Measurements from ENCODE around the gene GABBR2. TPM values are rescaled to one million over a fixed set of nuclear protein-coding genes. Genes with fewer than 3 reads are reported as not detected.

Gene GABBR2
- total and polyA plus RNA-seq, 8 donors = 0.41 to 2.3 (median 0.79) TPM

DNA sequence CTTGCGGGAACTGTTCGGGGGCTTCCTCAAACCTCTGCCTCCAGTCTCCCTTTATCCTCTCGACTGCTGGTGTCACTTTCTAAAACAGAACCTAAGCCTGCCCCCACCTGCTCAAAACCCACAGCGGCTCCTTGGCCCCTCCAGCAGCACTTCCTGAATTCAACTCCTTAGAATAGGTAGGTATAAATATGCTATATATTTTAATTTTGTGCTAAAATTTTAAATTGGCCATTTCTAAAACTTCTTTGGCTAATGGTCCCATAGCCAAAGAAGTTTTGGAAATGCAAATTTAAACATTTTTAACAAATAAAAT is 381.5 kb downstream of the GABBR2 start:
- no peak overlapping the region for H3K27ac ChIP-seq
- H3K9me3 ChIP-seq = no peaks in the 10 kb centered on the region
- ATAC-seq (no peak), DNase-seq (no peak)
- no peaks in the 10 kb centered on the region for H3K27me3 ChIP-seq
- intact Hi-C loops (cut with DNase I) = no loop called here
- TF ChIP-seq, protein P1, sequence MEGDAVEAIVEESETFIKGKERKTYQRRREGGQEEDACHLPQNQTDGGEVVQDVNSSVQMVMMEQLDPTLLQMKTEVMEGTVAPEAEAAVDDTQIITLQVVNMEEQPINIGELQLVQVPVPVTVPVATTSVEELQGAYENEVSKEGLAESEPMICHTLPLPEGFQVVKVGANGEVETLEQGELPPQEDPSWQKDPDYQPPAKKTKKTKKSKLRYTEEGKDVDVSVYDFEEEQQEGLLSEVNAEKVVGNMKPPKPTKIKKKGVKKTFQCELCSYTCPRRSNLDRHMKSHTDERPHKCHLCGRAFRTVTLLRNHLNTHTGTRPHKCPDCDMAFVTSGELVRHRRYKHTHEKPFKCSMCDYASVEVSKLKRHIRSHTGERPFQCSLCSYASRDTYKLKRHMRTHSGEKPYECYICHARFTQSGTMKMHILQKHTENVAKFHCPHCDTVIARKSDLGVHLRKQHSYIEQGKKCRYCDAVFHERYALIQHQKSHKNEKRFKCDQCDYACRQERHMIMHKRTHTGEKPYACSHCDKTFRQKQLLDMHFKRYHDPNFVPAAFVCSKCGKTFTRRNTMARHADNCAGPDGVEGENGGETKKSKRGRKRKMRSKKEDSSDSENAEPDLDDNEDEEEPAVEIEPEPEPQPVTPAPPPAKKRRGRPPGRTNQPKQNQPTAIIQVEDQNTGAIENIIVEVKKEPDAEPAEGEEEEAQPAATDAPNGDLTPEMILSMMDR (IDR thresholded peaks at IDR 0.05) = no peak
- H3K36me3 ChIP-seq = no peaks in the 10 kb centered on the region
- H3K4me3 ChIP-seq = no peak overlapping the region
- no peaks in the 10 kb centered on the region for H3K4me1 ChIP-seq

DNA sequence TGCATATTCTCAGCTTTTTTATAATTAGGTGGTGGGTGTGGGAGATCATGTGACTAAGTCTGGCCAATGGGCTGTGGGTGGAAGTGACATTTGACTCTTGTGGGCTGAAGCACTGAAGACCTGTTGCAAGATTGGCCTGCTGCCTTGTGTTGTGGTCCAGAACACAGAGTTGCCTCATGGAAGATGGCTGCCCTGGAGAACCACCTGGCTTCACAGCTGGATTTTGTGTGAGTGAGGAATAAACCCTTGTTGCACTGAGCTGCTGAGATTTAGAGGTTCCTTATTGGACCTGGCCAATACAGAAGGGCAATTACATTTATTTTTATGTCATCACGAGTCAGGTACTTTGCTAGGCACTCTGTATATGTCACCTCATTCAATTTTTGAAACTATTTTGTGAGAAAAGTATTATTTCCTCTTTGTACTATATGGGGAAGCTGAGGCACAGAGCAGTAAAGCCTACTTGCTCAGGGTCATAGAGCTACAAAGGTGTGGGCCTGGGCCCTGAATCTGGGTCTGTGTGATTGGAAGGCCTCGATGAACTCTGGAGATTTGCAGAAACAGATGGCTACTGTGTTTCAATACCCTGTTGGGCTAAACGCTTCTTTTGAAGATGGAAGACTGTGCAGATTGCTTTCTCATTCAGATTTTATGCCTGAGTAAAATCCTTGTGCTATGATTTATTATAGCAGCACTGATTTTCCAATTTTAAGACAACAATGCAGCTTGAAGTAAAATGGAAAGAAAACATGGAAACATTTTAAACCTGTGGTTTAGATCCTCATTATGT is 382.1 kb downstream of the GABBR2 start:
- H3K9me3 ChIP-seq = no peaks in the 10 kb centered on the region
- H3K27me3 ChIP-seq = no peaks in the 10 kb centered on the region
- no peak for DNase-seq
- no peaks in the 10 kb centered on the region for H3K4me1 ChIP-seq
- TF ChIP-seq, protein P1 (IDR thresholded peaks at IDR 0.05) = no peak
- H3K36me3 ChIP-seq = no peaks in the 10 kb centered on the region
- H3K4me3 ChIP-seq = no peak overlapping the region
- H3K27ac ChIP-seq = no peak overlapping the region
- intact Hi-C loops (cut with DNase I) = no loop called here
- ATAC-seq = no peak

GRCh38 chr9:98324801-98325200 is 383.9 kb downstream of the GABBR2 start:
- Histone ChIP-seq H3K27ac (no peak overlapping the region), H3K4me3 (no peak overlapping the region), H3K4me1 (no peaks in the 10 kb centered on the region), H3K36me3 (no peaks in the 10 kb centered on the region), H3K27me3 (no peaks in the 10 kb centered on the region), H3K9me3 (no peaks in the 10 kb centered on the region)
- ATAC-seq (no peak), DNase-seq (no peak)
- TF ChIP-seq, protein P1 (IDR thresholded peaks at IDR 0.05) = no peak
- intact Hi-C loops (cut with DNase I) = no loop called here

DNA sequence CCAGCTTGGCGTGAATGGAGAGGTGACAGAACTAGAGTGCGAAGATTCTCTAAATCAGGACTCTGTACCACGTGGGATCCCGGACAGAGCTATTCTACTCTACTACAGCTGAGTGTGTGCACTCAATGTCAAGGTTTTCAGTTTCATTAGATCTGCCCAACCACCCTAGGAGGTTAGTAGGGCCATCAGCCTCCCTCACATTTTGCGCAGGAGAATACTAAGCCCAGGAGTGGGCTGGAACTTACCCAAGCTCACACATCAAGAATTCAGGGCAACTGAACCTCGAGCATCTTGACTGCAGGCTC is 385.0 kb downstream of the GABBR2 start:
- Histone ChIP-seq H3K27ac (no peak overlapping the region), H3K4me1 (no peaks in the 10 kb centered on the region), H3K36me3 (no peaks in the 10 kb centered on the region), H3K9me3 (no peaks in the 10 kb centered on the region), H3K4me3 (no peak overlapping the region), H3K27me3 (no peaks in the 10 kb centered on the region)
- intact Hi-C loops (cut with DNase I) = no loop called here
- TF ChIP-seq, protein P1 (IDR thresholded peaks at IDR 0.05) = no peak
- DNase-seq = no peak
- ATAC-seq = no peak

DNA sequence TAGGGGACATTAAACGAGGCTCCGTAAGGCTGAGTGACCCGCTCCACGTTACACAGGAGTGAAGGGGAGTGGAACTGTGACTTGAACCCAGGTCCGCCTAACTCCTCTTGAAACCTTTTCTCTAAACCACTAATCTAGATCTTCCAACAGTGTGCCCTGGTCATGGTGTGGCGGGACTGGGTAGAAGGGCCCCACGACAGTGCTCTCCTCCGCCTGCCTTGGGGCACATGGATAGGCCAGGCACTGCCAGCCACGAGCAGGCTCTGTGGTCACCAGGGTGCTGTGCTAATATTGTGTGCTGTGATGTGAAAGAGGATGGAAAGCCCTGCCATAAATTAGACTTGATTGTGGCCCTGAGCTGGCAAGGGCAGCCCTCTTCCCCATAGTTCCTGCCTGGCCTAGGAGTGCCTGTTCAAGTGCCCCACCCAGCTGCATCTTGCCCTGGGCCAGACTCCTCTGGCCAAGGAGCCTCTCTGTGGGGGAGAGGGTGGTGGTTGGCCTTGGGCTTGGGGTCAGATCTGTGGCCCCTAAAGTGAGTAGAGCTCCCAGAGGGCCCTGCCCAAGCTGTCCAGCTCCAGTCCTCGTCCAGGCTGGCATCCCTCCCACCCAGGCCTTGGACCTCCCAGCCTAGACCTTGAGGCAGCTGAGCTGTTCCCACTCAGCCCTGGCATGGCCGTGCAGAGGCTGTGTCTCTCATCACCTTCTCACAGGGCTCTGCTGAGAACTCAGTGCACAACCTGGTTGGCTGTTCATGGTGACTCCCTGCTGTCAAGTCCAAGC is 385.5 kb downstream of the GABBR2 start:
- intact Hi-C loops (cut with DNase I) = no loop called here
- TF ChIP-seq, protein P1 (IDR thresholded peaks at IDR 0.05) = no peak
- Histone ChIP-seq H3K9me3 (no peaks in the 10 kb centered on the region), H3K27me3 (no peaks in the 10 kb centered on the region), H3K36me3 (no peaks in the 10 kb centered on the region), H3K4me3 (no peak overlapping the region), H3K4me1 (no peaks in the 10 kb centered on the region), H3K27ac (no peak overlapping the region)
- DNase-seq (no peak), ATAC-seq (peak; percentile 14)

Data from left lung (tissue), 10 donors.